H9 (cell line): ENCODE measurements around the gene WEE2. TPM values are rescaled to one million over a fixed set of nuclear protein-coding genes. Genes with fewer than 3 reads are reported as not detected.
A peak's percentile ranks its signal among the peaks of the same experiment; 100 is the strongest.

Experiments
- DNase-seq: peaks from one replicate; pipeline ENCODE4 v3.0.0-alpha.2; 2017
- H2AFZ ChIP-seq: one replicate; pipeline ENCODE4 v1.6.1; 2013; ENCODE audit warnings: mild to moderate bottlenecking, low read length, control low read depth, moderate library complexity
- H2AK5ac ChIP-seq: 2 replicates; pipeline ENCODE4 v1.6.1; 2013; ENCODE audit warnings: low read length, control low read depth, mixed read lengths; ENCODE audit not compliant: insufficient read length
- H2BK120ac ChIP-seq: one replicate; pipeline ENCODE4 v1.6.1; 2013; ENCODE audit warnings: low read depth, mild to moderate bottlenecking, low read length, control low read depth, inconsistent platforms; ENCODE audit not compliant: poor library complexity, severe bottlenecking
- H2BK12ac ChIP-seq: 2 replicates; pipeline ENCODE4 v1.6.1; 2013; ENCODE audit warnings: low read length, control low read depth, mixed read lengths, low read depth; ENCODE audit not compliant: insufficient read length
- H2BK15ac ChIP-seq: 2 replicates; pipeline ENCODE4 v1.6.1; 2013; ENCODE audit warnings: low read depth, low read length, control low read depth
- H2BK20ac ChIP-seq: one replicate; pipeline ENCODE4 v1.6.1; 2013; ENCODE audit warnings: low read depth, mild to moderate bottlenecking, low read length, control low read depth, inconsistent platforms; ENCODE audit not compliant: poor library complexity, severe bottlenecking
- H2BK5ac ChIP-seq: 2 replicates; pipeline ENCODE4 v1.6.1; 2013; ENCODE audit warnings: low read length, control low read depth, mixed read lengths; ENCODE audit not compliant: insufficient read length
- H3K14ac ChIP-seq: 2 replicates; pipeline ENCODE4 v1.6.1; 2013; ENCODE audit warnings: low read length, control low read depth; ENCODE audit not compliant: insufficient read depth
- H3K18ac ChIP-seq: 2 replicates; pipeline ENCODE4 v1.6.1; 2013; ENCODE audit warnings: low read depth, mild to moderate bottlenecking, mixed read lengths, low read length, control low read depth; ENCODE audit not compliant: insufficient read length
- H3K23ac ChIP-seq: 2 replicates; pipeline ENCODE4 v1.6.1; 2013; ENCODE audit warnings: low read length, control low read depth, mixed read lengths, low read depth; ENCODE audit not compliant: insufficient read length
- H3K23me2 ChIP-seq: 2 replicates; pipeline ENCODE4 v1.6.1; 2013; ENCODE audit warnings: low read depth, mild to moderate bottlenecking, mixed read lengths, low read length, control low read depth; ENCODE audit not compliant: insufficient read length, poor library complexity, severe bottlenecking
- H3K27ac ChIP-seq: 2 replicates; pipeline ENCODE4 v1.5.1; 2013; ENCODE audit warnings: low read length, control low read depth, mixed read lengths, low read depth; ENCODE audit not compliant: insufficient read length
- H3K27me3 ChIP-seq: 2 replicates; pipeline ENCODE4 v1.6.1; 2013; ENCODE audit warnings: low read length, control low read depth, inconsistent platforms; ENCODE audit not compliant: insufficient read depth
- H3K4ac ChIP-seq: 2 replicates; pipeline ENCODE4 v1.6.1; 2013; ENCODE audit warnings: low read depth, mild to moderate bottlenecking, control low read depth, inconsistent platforms, low read length, moderate library complexity
- H3K4me1 ChIP-seq: 2 replicates; pipeline ENCODE4 v1.6.1; 2013; ENCODE audit warnings: low read length, control low read depth, inconsistent platforms; ENCODE audit not compliant: insufficient read depth
- H3K4me2 ChIP-seq: 2 replicates; pipeline ENCODE4 v1.6.1; 2013; ENCODE audit warnings: low read length, control low read depth, mixed read lengths; ENCODE audit not compliant: insufficient read length, insufficient read depth
- H3K56ac ChIP-seq: 2 replicates; pipeline ENCODE4 v1.6.1; 2013; ENCODE audit warnings: low read depth, mild to moderate bottlenecking, mixed read lengths, low read length, control low read depth; ENCODE audit not compliant: insufficient read length
- H3K79me1 ChIP-seq: 2 replicates; pipeline ENCODE4 v1.6.1; 2013; ENCODE audit warnings: low read depth, mild to moderate bottlenecking, moderate library complexity, low read length, control low read depth, inconsistent platforms; ENCODE audit not compliant: insufficient read depth, poor library complexity, severe bottlenecking
- H3K79me2 ChIP-seq: 2 replicates; pipeline ENCODE4 v1.6.1; 2013; ENCODE audit warnings: low read length, control low read depth, inconsistent platforms; ENCODE audit not compliant: insufficient read depth
- H3K9ac ChIP-seq: 2 replicates; pipeline ENCODE4 v1.6.1; 2013; ENCODE audit warnings: low read length, control low read depth, mixed read lengths; ENCODE audit not compliant: insufficient read length; ENCODE audit errors: extremely low read depth
- H3K9me3 ChIP-seq: one replicate; pipeline ENCODE4 v1.6.1; 2013; ENCODE audit warnings: low read depth, low read length, inconsistent platforms; ENCODE audit not compliant: control insufficient read depth
- H3T11ph ChIP-seq: one replicate; pipeline ENCODE4 v1.6.1; 2013; ENCODE audit warnings: mild to moderate bottlenecking, low read length, control low read depth, inconsistent platforms
- H4K20me1 ChIP-seq: one replicate; pipeline ENCODE4 v1.6.1; 2013; ENCODE audit not compliant: control insufficient read depth, insufficient read length, insufficient read depth
- H4K5ac ChIP-seq: 2 replicates; pipeline ENCODE4 v1.6.1; 2013; ENCODE audit warnings: low read depth, mild to moderate bottlenecking, mixed read lengths, low read length, control low read depth; ENCODE audit not compliant: insufficient read length
- H4K8ac ChIP-seq: replicated peaks from 2 replicates; pipeline ENCODE4 v1.6.1; 2013; ENCODE audit warnings: low read length, control low read depth, mixed read lengths, low read depth; ENCODE audit not compliant: insufficient read length
- H4K91ac ChIP-seq: 2 replicates; pipeline ENCODE4 v1.6.1; 2013; ENCODE audit warnings: low read depth, mild to moderate bottlenecking, moderate library complexity, mixed read lengths, low read length, control low read depth; ENCODE audit not compliant: insufficient read length
- H3K27ac Mint-ChIP-seq, 3 experiments: 2 replicates in 2 of 3; 3 replicates in 1 of 3; pipeline ENCODE4 v1.8.0; 2020 to 2021; ENCODE audit warnings: mixed read lengths in 3 of 3, mild to moderate bottlenecking in 1 of 3, moderate library complexity in 1 of 3
- H3K27me3 Mint-ChIP-seq: 2 replicates; pipeline ENCODE4 v1.8.0; 2021; ENCODE audit warnings: low read depth, mild to moderate bottlenecking, moderate library complexity, mixed read lengths
- H3K36me3 Mint-ChIP-seq, 3 experiments: 2 replicates in 2 of 3; 3 replicates in 1 of 3; pipeline ENCODE4 v1.8.0; 2020 to 2021; ENCODE audit warnings: low read depth in 3 of 3, mixed read lengths in 3 of 3; ENCODE audit not compliant: insufficient read depth in 1 of 3
- H3K4me1 Mint-ChIP-seq, 2 experiments: 2 replicates each; pipeline ENCODE4 v1.8.0; 2020; ENCODE audit warnings: mixed read lengths in 2 of 2
- H3K4me3 Mint-ChIP-seq, 2 experiments: 2 replicates in 1 of 2; 3 replicates in 1 of 2; pipeline ENCODE4 v1.8.0; 2020 to 2021; ENCODE audit warnings: mild to moderate bottlenecking in 2 of 2, mixed read lengths in 2 of 2, moderate library complexity in 1 of 2
- H3K9me3 Mint-ChIP-seq, 2 experiments: 2 replicates in 1 of 2; 3 replicates in 1 of 2; pipeline ENCODE4 v1.8.0; 2020; ENCODE audit warnings: mild to moderate bottlenecking in 2 of 2, mixed read lengths in 2 of 2, moderate library complexity in 1 of 2
- WGBS: extraction: QIAGEN DNeasy Blood & Tissue Kit; methylation state at CpG from one replicate; pipeline ENCODE4 v1.1.7; 2013; ENCODE audit warnings: missing lambda C conversion rate, low lambda C conversion rate, mixed read lengths; ENCODE audit not compliant: insufficient read length; ENCODE audit errors: extremely low coverage; 5-methylcytosine and 5-hydroxymethylcytosine counted together
- total RNA-seq: library from RNA; stranded (reverse); gene quantifications from 2 replicates; pipeline ENCODE4 v1.2.1, GENCODE V29; 2021
- TF ChIP-seq, protein P1 (sequence below): fragments of 200-600 bp; sonication (generic); conservative IDR thresholded peaks from 3 replicates; pipeline ENCODE4 v1.8.0; 2021; ENCODE audit warnings: antibody characterized with exemption, mild to moderate bottlenecking

Gene WEE2
- total RNA-seq, 1 experiment from 2014 or later, result not detected

DNA sequence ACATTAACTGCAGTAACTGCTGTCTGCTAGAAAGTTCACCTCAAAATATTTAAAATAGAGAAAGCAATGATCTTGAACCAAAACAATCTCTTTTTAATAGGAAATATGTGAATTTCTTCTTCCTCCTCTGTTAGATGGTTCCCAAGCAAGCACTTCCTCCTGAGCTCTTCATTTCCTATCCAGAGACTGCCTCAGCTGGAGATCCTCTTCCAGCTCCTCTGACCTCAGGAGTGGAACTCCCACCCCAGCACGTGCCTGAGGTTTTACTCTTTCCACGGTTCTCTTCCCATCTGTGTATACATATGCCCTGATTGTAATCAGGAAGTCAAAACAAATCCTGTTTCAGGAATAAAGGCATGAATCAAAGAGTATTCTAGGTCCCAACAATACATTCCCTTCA is 11.8 kb upstream of the WEE2 start:
- Histone ChIP-seq H2AK5ac (no peak overlapping the region), H3K4me2 (no peak overlapping the region), H2BK12ac (no peak overlapping the region), H2BK20ac (no peak overlapping the region), H3K4me1 (peaks cover 5% of the 10 kb centered on the region), H3K79me2 (no peaks in the 10 kb centered on the region), H3K23ac (no peak overlapping the region), H3K23me2 (peaks cover 5% of the 10 kb centered on the region), H3T11ph (no peak overlapping the region), H4K20me1 (no peaks in the 10 kb centered on the region), H3K9ac (no peak overlapping the region), H3K4ac (no peak overlapping the region), H3K14ac (no peak overlapping the region), H2BK120ac (no peak overlapping the region), H2AFZ (no peak overlapping the region), H2BK5ac (no peak overlapping the region), H3K27me3 (no peaks in the 10 kb centered on the region), H3K27ac (no peak overlapping the region), H3K79me1 (peaks cover 3% of the 10 kb centered on the region), H3K56ac (no peak overlapping the region), H4K91ac (no peak overlapping the region), H3K18ac (no peak overlapping the region), H4K8ac (no peak overlapping the region), H2BK15ac (no peak overlapping the region), H4K5ac (no peak overlapping the region), H3K9me3 (no peaks in the 10 kb centered on the region)
- peak overlapping the region in 1 of 3 experiments; percentile 11; a peak in 2 of 7 replicates for H3K27ac Mint-ChIP-seq
- WGBS, result no CpG with 5 or more reads among the region's 2 CpGs
- H3K4me1 Mint-ChIP-seq, result peaks cover 64 to 66% of the 10 kb centered on the region in 2 experiments
- H3K4me3 Mint-ChIP-seq, result no peak overlapping the region
- TF ChIP-seq, protein P1, sequence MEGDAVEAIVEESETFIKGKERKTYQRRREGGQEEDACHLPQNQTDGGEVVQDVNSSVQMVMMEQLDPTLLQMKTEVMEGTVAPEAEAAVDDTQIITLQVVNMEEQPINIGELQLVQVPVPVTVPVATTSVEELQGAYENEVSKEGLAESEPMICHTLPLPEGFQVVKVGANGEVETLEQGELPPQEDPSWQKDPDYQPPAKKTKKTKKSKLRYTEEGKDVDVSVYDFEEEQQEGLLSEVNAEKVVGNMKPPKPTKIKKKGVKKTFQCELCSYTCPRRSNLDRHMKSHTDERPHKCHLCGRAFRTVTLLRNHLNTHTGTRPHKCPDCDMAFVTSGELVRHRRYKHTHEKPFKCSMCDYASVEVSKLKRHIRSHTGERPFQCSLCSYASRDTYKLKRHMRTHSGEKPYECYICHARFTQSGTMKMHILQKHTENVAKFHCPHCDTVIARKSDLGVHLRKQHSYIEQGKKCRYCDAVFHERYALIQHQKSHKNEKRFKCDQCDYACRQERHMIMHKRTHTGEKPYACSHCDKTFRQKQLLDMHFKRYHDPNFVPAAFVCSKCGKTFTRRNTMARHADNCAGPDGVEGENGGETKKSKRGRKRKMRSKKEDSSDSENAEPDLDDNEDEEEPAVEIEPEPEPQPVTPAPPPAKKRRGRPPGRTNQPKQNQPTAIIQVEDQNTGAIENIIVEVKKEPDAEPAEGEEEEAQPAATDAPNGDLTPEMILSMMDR, result no peak
- 0 out of 7 replicates have a peak, but pooled peaks cover 0 to 3% (median 0%) of the 10 kb centered on the region in 3 experiments for H3K36me3 Mint-ChIP-seq
- no peaks in the 10 kb centered on the region for H3K9me3 Mint-ChIP-seq
- no peak for DNase-seq
- H3K27me3 Mint-ChIP-seq, result peaks cover 2% of the 10 kb centered on the region
